ENCODE data around the gene SLC22A4.

DNA sequence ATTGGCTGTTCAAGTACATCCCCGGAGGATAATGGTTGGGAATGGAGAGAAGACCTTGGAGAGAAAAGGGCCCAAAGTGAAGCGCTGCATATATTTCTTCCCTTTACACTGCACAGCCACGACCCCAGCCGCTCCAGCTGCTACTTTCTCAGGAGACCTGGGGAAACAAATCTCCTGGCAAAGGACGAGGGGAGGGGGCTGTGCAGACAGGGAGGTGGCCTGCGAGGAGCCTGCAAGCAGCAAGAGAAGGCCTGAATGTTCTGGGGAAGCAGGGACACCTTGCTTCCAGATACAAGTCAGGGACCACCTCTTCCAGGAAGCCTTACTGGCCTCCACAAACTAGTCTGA, 37.4 kb upstream of the SLC22A4 start:
- TF ChIP-seq POLR2A (IDR thresholded peaks at IDR 0.05; ENCODE audit: control extremely low read depth in 1 of 2, low read depth in 2 of 2, low read length in 2 of 2), result no peak
- no peak for TF ChIP-seq RAD21 (IDR thresholded peaks at IDR 0.05 in 1 of 2, conservative IDR thresholded peaks at IDR 0.05 in 1 of 2; ENCODE audit: low read depth in 2 of 2, low read length in 2 of 2)
- TF ChIP-seq TAF1 (IDR thresholded peaks at IDR 0.05; ENCODE audit: low read depth, low read length), result no peak
- TF ChIP-seq, protein P1, sequence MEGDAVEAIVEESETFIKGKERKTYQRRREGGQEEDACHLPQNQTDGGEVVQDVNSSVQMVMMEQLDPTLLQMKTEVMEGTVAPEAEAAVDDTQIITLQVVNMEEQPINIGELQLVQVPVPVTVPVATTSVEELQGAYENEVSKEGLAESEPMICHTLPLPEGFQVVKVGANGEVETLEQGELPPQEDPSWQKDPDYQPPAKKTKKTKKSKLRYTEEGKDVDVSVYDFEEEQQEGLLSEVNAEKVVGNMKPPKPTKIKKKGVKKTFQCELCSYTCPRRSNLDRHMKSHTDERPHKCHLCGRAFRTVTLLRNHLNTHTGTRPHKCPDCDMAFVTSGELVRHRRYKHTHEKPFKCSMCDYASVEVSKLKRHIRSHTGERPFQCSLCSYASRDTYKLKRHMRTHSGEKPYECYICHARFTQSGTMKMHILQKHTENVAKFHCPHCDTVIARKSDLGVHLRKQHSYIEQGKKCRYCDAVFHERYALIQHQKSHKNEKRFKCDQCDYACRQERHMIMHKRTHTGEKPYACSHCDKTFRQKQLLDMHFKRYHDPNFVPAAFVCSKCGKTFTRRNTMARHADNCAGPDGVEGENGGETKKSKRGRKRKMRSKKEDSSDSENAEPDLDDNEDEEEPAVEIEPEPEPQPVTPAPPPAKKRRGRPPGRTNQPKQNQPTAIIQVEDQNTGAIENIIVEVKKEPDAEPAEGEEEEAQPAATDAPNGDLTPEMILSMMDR (IDR thresholded peaks at IDR 0.05; ENCODE audit: control extremely low read depth in 1 of 3, insufficient read depth in 1 of 3, low read depth in 1 of 3, low read length in 3 of 3), result no peak
- no peak for TF ChIP-seq SAP30 (IDR thresholded peaks at IDR 0.05; ENCODE audit: insufficient read depth, insufficient replicate concordance, low read length)
- TF ChIP-seq, protein P2, sequence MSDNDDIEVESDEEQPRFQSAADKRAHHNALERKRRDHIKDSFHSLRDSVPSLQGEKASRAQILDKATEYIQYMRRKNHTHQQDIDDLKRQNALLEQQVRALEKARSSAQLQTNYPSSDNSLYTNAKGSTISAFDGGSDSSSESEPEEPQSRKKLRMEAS (IDR thresholded peaks at IDR 0.05), result no peak
- TF ChIP-seq TEAD4 (IDR thresholded peaks at IDR 0.05; ENCODE audit: low read depth, low read length), result no peak
- TF ChIP-seq SP2 (IDR thresholded peaks at IDR 0.05; ENCODE audit: low read length), result no peak
- no peak for TF ChIP-seq CREB1 (IDR thresholded peaks at IDR 0.05)
- no peak for TF ChIP-seq FOSL1 (IDR thresholded peaks at IDR 0.05; ENCODE audit: insufficient read depth, low read depth, low read length)
- TF ChIP-seq JUN (IDR thresholded peaks at IDR 0.05; ENCODE audit: low read depth, low read length), result no peak
- TF ChIP-seq CBX5 (IDR thresholded peaks at IDR 0.05; ENCODE audit: low read depth, low read length), result no peak
- TF ChIP-seq ASH2L (IDR thresholded peaks at IDR 0.05; ENCODE audit: low read length), result no peak
- 0 out of 2 replicates have a peak, but pooled peaks have one; percentile 16 for TF ChIP-seq RBBP5 (IDR thresholded peaks at IDR 0.05; ENCODE audit: borderline replicate concordance, low read depth, low read length)

Data from H1 (cell line).